Upper lobe of left lung (tissue), 6 donors: ENCODE results near the gene SUCLG2. TPM values are rescaled to one million over a fixed set of nuclear protein-coding genes. Genes with fewer than 3 reads are reported as not detected.

ENCODE experiments used
- ATAC-seq, 2 donors: fragments of 200-7000 bp; cut with Tn5 transposase; one replicate each; pipeline ENCODE4 v1.9.1; 2022; ENCODE audit warnings: mild to moderate bottlenecking in 2 of 2, moderate library complexity in 2 of 2; ENCODE audit not compliant: low FRiP score in 2 of 2
- DNase-seq, 2 donors: peaks; one replicate each; pipeline ENCODE4 v3.0.0-alpha.2; 2019 to 2020
- H3K27ac ChIP-seq, 4 donors: fragments of 200-600 bp; sonication (generic); one replicate each; pipeline ENCODE4 v1.5.1; 2016 to 2019
- H3K27me3 ChIP-seq, 4 donors: fragments of 200-600 bp; sonication (generic); one replicate each; pipeline ENCODE4 v1.5.1; 2017 to 2019
- H3K36me3 ChIP-seq, 4 donors: fragments of 200-600 bp; sonication (generic); one replicate each; pipeline ENCODE4 v1.5.1; 2016 to 2019
- H3K4me1 ChIP-seq, 4 donors: fragments of 200-600 bp; sonication (generic); one replicate each; pipeline ENCODE4 v1.5.1; 2018 to 2019
- H3K4me3 ChIP-seq, 4 donors: fragments of 200-600 bp; sonication (generic); one replicate each; pipeline ENCODE4 v1.5.1; 2017 to 2019; ENCODE audit warnings: mild to moderate bottlenecking in 2 of 4, moderate library complexity in 1 of 4
- H3K9me3 ChIP-seq, 4 donors: fragments of 200-600 bp; sonication (generic); one replicate each; pipeline ENCODE4 v1.5.1; 2018 to 2019
- CTCF ChIP-seq, 6 experiments: fragments of 450-650 bp in 4 of 6; fragments of 200-600 bp in 2 of 6; sonication (generic) in 2 of 6; IDR thresholded peaks; one replicate each; pipeline ENCODE4 v1.5.1; 2016 to 2019; ENCODE audit warnings: antibody characterized with exemption in 6 of 6
- EP300 ChIP-seq, 4 donors: sonication (generic); formaldehyde crosslinking; IDR thresholded peaks; one replicate each; pipeline ENCODE4 v1.5.1; 2017; ENCODE audit warnings: antibody characterized with exemption in 4 of 4, control low read depth in 2 of 4
- POLR2A ChIP-seq, 4 donors: fragments of 450-650 bp; IDR thresholded peaks; one replicate each; pipeline ENCODE4 v1.5.1; 2016 to 2017; ENCODE audit warnings: antibody characterized with exemption in 4 of 4, mild to moderate bottlenecking in 2 of 4
- POLR2AphosphoS5 ChIP-seq, 2 donors: sonication (generic); formaldehyde crosslinking; IDR thresholded peaks; one replicate each; pipeline ENCODE4 v1.5.1; 2017; ENCODE audit warnings: antibody characterized with exemption in 2 of 2
- WGBS, 2 donors: methylation state at CpG; one replicate each; pipeline ENCODE4 v1.1.5; 2017 to 2018; 5-methylcytosine and 5-hydroxymethylcytosine counted together
- total RNA-seq, 6 donors: library from RNA; depleted of rRNA in 4 of 6; stranded (reverse); fragments of >200 nt in 4 of 6; gene quantifications; one replicate each; pipeline versions ENCODE4 v1.1.0 to v1.2.1, GENCODE V29; 2016 to 2021
- donor health status: DM: no; HTN: no; CAD: no; lungs with moderate emphysema.
- donor health status: DM: no; HTN: yes; CAD: no; lungs with severe emphysema.

SUCLG2 gene
- total RNA-seq, 6 donors from 2014 or later, result 36.7 to 69.3 (median 50.8) TPM

DNA sequence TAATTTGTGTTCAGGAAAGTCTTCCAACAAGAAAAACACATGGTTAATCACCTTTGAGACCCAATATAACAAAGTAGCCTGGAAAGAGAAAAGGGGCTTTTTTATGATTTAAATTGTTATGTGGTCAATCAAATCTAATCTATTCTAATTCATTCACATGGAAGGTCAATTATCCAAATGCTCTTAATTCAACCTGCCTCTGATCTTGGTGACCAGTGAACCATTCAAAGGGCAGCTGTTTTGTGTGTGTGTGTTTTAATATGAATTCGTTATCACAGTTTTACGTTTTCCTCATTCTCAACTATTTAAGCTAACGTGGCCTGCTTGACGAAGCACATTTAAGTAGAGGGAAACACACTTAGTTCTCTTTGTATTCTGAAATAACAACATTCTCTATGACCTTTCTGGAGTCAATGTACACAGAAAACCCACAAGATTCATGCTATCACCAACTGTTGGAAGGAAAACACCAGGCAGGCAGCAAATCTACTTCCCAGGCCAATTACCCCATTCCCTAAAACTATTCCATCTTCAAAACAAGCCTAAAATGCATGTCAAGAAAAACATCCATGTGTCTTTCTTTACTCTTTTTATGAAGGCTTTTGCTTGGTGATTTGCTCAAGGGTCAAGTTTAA lies 195.4 kb downstream of the SUCLG2 start:
- Histone ChIP-seq H3K27me3 (no peaks in the 10 kb centered on the region), H3K4me1 (no peaks in the 10 kb centered on the region), H3K9me3 (no peaks in the 10 kb centered on the region), H3K27ac (no peak overlapping the region), H3K36me3 (no peaks in the 10 kb centered on the region), H3K4me3 (no peak overlapping the region)
- TF ChIP-seq POLR2A (IDR thresholded peaks at IDR 0.05) (no peak), CTCF (IDR thresholded peaks at IDR 0.05) (no peak), POLR2AphosphoS5 (IDR thresholded peaks at IDR 0.05) (no peak), EP300 (IDR thresholded peaks at IDR 0.05) (no peak)
- WGBS, 2 donors, result 96 to 97% methylated on average over 4 of the region's 4 CpGs
- DNase-seq (no peak), ATAC-seq (no peak)

DNA sequence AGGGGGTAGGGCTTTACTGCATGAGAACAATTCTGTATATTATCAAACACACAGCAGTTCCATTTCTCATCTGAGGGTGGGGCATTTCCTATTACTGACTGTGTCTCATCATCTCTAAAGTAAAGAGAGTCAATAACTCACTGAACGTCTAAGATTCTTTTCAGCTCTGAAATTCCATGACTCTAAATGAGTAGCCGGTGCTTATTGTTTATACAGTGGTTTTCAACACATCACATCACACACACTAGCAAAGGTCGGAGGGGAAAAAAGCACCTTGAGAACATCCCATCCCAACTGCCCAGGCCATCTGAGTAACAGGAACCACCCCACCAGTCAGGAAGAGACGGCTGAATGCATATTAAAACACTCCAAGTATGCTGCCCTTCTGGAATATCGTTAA lies 196.0 kb downstream of the SUCLG2 start:
- TF ChIP-seq EP300 (IDR thresholded peaks at IDR 0.05) (no peak), CTCF (IDR thresholded peaks at IDR 0.05) (no peak), POLR2AphosphoS5 (IDR thresholded peaks at IDR 0.05) (no peak), POLR2A (IDR thresholded peaks at IDR 0.05) (no peak)
- Histone ChIP-seq H3K4me1 (no peaks in the 10 kb centered on the region), H3K4me3 (no peak overlapping the region), H3K27ac (no peak overlapping the region), H3K27me3 (no peaks in the 10 kb centered on the region), H3K36me3 (no peaks in the 10 kb centered on the region), H3K9me3 (no peaks in the 10 kb centered on the region)
- WGBS, 2 donors, result 69 to 76% methylated on average over 5 of the region's 5 CpGs
- DNase-seq (no peak), ATAC-seq (no peak)

GRCh38 chr3:67453628-67454027 lies 200.8 kb downstream of the SUCLG2 start:
- Histone ChIP-seq H3K27me3 (no peaks in the 10 kb centered on the region), H3K4me1 (no peaks in the 10 kb centered on the region), H3K9me3 (no peaks in the 10 kb centered on the region), H3K27ac (no peak overlapping the region), H3K4me3 (no peak overlapping the region), H3K36me3 (no peaks in the 10 kb centered on the region)
- 98 to 100% methylated on average over 3 of the region's 3 CpGs for WGBS, 2 donors
- no peak for ATAC-seq
- TF ChIP-seq POLR2AphosphoS5 (IDR thresholded peaks at IDR 0.05), result no peak
- no peak for TF ChIP-seq POLR2A (IDR thresholded peaks at IDR 0.05)
- TF ChIP-seq EP300 (IDR thresholded peaks at IDR 0.05), result no peak
- TF ChIP-seq CTCF (IDR thresholded peaks at IDR 0.05), result no peak
- no peak for DNase-seq

- Histone ChIP-seq H3K27ac (no peak overlapping the region), H3K9me3 (no peaks in the 10 kb centered on the region), H3K4me1 (no peaks in the 10 kb centered on the region), H3K36me3 (no peaks in the 10 kb centered on the region), H3K27me3 (no peaks in the 10 kb centered on the region), H3K4me3 (no peak overlapping the region)
- ATAC-seq (no peak), DNase-seq (no peak)
- 89 to 95% methylated on average over 4 of the region's 4 CpGs for WGBS, 2 donors
- TF ChIP-seq EP300 (IDR thresholded peaks at IDR 0.05), result no peak
- TF ChIP-seq CTCF (IDR thresholded peaks at IDR 0.05), result no peak
- TF ChIP-seq POLR2A (IDR thresholded peaks at IDR 0.05), result no peak
- TF ChIP-seq POLR2AphosphoS5 (IDR thresholded peaks at IDR 0.05), result no peak
Measured at GRCh38 chr3:67450153-67450552, 204.3 kb downstream of the SUCLG2 start.

DNA sequence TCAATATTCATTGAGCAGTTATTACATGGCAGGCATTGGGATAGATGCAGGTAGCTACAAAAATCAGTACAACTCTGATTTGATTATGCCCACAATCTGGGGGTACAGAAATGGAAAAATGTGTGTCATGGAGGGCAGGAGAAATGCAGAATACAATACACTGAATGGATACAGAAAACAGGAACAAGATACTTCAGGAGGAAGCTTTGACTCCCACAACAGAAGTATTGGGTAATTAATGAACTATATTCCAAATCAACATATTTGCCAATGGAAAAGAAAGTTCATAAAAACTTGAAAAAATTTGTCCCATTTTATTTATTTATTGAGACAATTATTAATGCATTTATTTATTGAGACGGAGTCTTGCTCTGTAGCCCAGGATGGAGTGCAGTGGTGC lies 207.0 kb downstream of the SUCLG2 start:
- H3K36me3 ChIP-seq, result no peaks in the 10 kb centered on the region
- H3K4me3 ChIP-seq, result no peak overlapping the region
- H3K27me3 ChIP-seq, result no peaks in the 10 kb centered on the region
- TF ChIP-seq POLR2AphosphoS5 (IDR thresholded peaks at IDR 0.05) (no peak), CTCF (IDR thresholded peaks at IDR 0.05) (no peak), EP300 (IDR thresholded peaks at IDR 0.05) (no peak), POLR2A (IDR thresholded peaks at IDR 0.05) (no peak)
- 96 to 100% methylated on average over 1 of the region's 1 CpG for WGBS, 2 donors
- H3K27ac ChIP-seq, result no peak overlapping the region
- H3K4me1 ChIP-seq, result no peaks in the 10 kb centered on the region
- no peak for DNase-seq
- ATAC-seq, result no peak
- H3K9me3 ChIP-seq, result no peaks in the 10 kb centered on the region
